ENCODE measurements around the gene FNDC7. TPM values are rescaled to one million over a fixed set of nuclear protein-coding genes. Genes with fewer than 3 reads are reported as not detected.

The FNDC7 gene
- total RNA-seq, 2 experiments from 2014 or later, result not detected

- 0 out of 2 replicates have a peak overlapping the region, but pooled peaks have one; percentile 42 for H2AFZ ChIP-seq (ENCODE audit: low read length)
- no peaks in the 10 kb centered on the region for H4K20me1 ChIP-seq (ENCODE audit: insufficient read depth, low read length)
- TF ChIP-seq CTCF (conservative IDR thresholded peaks at IDR 0.05; ENCODE audit: low read length) (no peak), EZH2phosphoT487 (IDR thresholded peaks at IDR 0.05; ENCODE audit: borderline replicate concordance, low read depth, low read length) (no peak)
- no peaks in the 10 kb centered on the region for H3K9me2 ChIP-seq (ENCODE audit: insufficient read depth, low read length)
- H3K4me1 ChIP-seq (ENCODE audit: insufficient read depth, low read length, poor library complexity, severe bottlenecking), result no peaks in the 10 kb centered on the region
- ChIA-PET POLR2A (interaction anchor here (0.6 to 1.1 kb wide), 3 partner anchors 15 to 85 kb away, joined by 3 to 5 read pairs (median 3); no protein-coding TSS in a partner anchor), CTCF (ENCODE audit: unreplicated experiment) (no interaction called here)
- intact Hi-C loops (cut with micrococcal nuclease; ENCODE audit: unreplicated experiment), result no loop called here
- H3K9me3 ChIP-seq (ENCODE audit: low read length), result no peaks in the 10 kb centered on the region
- no peaks in the 10 kb centered on the region for H3K79me2 ChIP-seq (ENCODE audit: insufficient read depth, low read depth, low read length)
- H3K27ac ChIP-seq (ENCODE audit: low read depth, low read length, poor library complexity, severe bottlenecking), result no peak overlapping the region
- H3K4me2 ChIP-seq (ENCODE audit: low read length), result no peak overlapping the region
- H3K36me3 ChIP-seq (ENCODE audit: insufficient read depth, low read length), result no peaks in the 10 kb centered on the region
- no peak overlapping the region for H3K4me3 ChIP-seq (ENCODE audit: low read depth, low read length, poor library complexity, severe bottlenecking)
- DNase-seq (ENCODE audit: low spot score), result no peak
- BruUV-seq (replicated peaks), result no TSS peak
Observed at GRCh38 chr1:108722292-108722691, 9.6 kb downstream of the FNDC7 start.

DNA sequence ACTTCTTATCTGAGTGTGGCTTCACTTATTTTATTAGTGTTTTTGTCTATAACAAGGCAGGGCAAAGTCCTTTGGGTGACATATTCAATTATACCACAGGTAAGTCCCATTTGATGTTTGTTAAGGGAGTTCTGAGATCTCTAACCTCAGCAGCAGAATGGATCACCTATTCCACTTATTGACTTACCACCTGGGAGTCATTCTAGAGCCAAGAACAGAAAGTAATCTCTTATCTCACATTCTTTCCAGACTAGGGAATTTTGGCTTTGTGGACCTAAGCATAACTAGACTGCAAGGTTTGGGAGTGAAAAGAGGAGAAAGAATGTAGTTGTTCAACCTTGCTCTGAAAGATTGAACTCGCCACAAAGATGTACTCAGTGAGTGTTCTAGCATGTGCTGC is 13.2 kb downstream of the FNDC7 start:
- no TSS peak for BruUV-seq (replicated peaks)
- H3K9me3 ChIP-seq (ENCODE audit: low read length), result no peaks in the 10 kb centered on the region
- no peak overlapping the region for H3K4me2 ChIP-seq (ENCODE audit: low read length)

More for the DNA sequence above, 13.2 kb downstream of the FNDC7 start:
- no peaks in the 10 kb centered on the region for H3K4me1 ChIP-seq (ENCODE audit: insufficient read depth, low read length, poor library complexity, severe bottlenecking)
- intact Hi-C loops (cut with micrococcal nuclease; ENCODE audit: unreplicated experiment), result no loop called here
- H3K9me2 ChIP-seq (ENCODE audit: insufficient read depth, low read length), result no peaks in the 10 kb centered on the region
- no peak for DNase-seq (ENCODE audit: low spot score)
- CTCF ChIA-PET (ENCODE audit: unreplicated experiment), result no interaction called here
- H3K36me3 ChIP-seq (ENCODE audit: insufficient read depth, low read length), result no peaks in the 10 kb centered on the region
- no peak overlapping the region for H3K27ac ChIP-seq (ENCODE audit: low read depth, low read length, poor library complexity, severe bottlenecking)
- no peaks in the 10 kb centered on the region for H3K79me2 ChIP-seq (ENCODE audit: insufficient read depth, low read depth, low read length)
- no peaks in the 10 kb centered on the region for H4K20me1 ChIP-seq (ENCODE audit: insufficient read depth, low read length)
- TF ChIP-seq CTCF (conservative IDR thresholded peaks at IDR 0.05; ENCODE audit: low read length) (no peak), EZH2phosphoT487 (IDR thresholded peaks at IDR 0.05; ENCODE audit: borderline replicate concordance, low read depth, low read length) (no peak)
- POLR2A ChIA-PET, result no interaction called here
- no peak overlapping the region for H3K4me3 ChIP-seq (ENCODE audit: low read depth, low read length, poor library complexity, severe bottlenecking)
- no peak overlapping the region for H2AFZ ChIP-seq (ENCODE audit: low read length)
